ENCODE measurements around the gene CNOT4. TPM values are rescaled to one million over a fixed set of nuclear protein-coding genes. Genes with fewer than 3 reads are reported as not detected.

The CNOT4 gene
- total RNA-seq, 1 experiment from 2014 or later: 16.6 TPM

DNA sequence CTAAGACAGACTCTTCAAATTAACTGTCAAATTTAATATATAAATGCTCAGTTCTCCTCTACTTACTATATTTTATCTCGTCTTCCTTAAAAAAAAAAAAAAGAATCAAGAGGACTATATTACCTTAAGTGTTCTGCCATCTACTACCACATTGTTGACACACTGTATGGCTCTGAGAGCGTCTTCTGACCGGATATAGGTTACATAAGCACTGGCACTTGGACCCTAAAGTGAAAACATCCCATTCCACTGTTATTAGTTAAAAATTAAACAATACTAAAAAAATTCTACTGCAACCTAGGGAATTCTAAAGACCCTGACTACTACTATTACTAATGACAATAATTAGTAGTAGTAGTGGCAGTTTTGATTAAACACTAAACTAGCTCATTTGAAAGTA, 95.7 kb downstream of the CNOT4 start:
- Histone ChIP-seq H3K4me3 (replicated peaks in 1 of 2; ENCODE audit: low read depth in 1 of 2, low read length in 2 of 2) (no peak overlapping the region), H4K20me1 (ENCODE audit: insufficient read depth) (peaks cover 4% of the 10 kb centered on the region; the same call in 1 of the 2 replicates), H3K4me2 (ENCODE audit: low read length) (no peak overlapping the region), H3K27me3 (ENCODE audit: insufficient read depth, low read length) (no peaks in the 10 kb centered on the region), H3K9me2 (ENCODE audit: insufficient read depth) (no peaks in the 10 kb centered on the region), H3K4me1 (ENCODE audit: control insufficient read depth in 1 of 2, insufficient read depth in 2 of 2, low read length in 2 of 2) (no peaks in the 10 kb centered on the region; a peak in 1 of 4 replicates), H2AFZ (ENCODE audit: low read depth, low read length, poor library complexity, severe bottlenecking) (no peak overlapping the region), H3K9ac (ENCODE audit: low read length) (no peak overlapping the region), H3K9me3 (ENCODE audit: control insufficient read depth in 1 of 2, insufficient read depth in 1 of 2, low read depth in 1 of 2, low read length in 2 of 2) (no peaks in the 10 kb centered on the region), H3K79me2 (ENCODE audit: insufficient read depth, low read length) (no peaks in the 10 kb centered on the region; the same call in 1 of the 2 replicates), H3K36me3 (ENCODE audit: control insufficient read depth in 1 of 2, insufficient read depth in 2 of 2, low read length in 2 of 2) (peaks cover 0 to 3% of the 10 kb centered on the region in 2 experiments; a peak in 1 of 4 replicates), H3K27ac (ENCODE audit: low read depth, low read length) (no peak overlapping the region)
- TF ChIP-seq, protein P1, sequence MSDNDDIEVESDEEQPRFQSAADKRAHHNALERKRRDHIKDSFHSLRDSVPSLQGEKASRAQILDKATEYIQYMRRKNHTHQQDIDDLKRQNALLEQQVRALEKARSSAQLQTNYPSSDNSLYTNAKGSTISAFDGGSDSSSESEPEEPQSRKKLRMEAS (IDR thresholded peaks at IDR 0.05): no peak
- TF ChIP-seq ZFX (IDR thresholded peaks at IDR 0.05): no peak
- TF ChIP-seq, protein P2, sequence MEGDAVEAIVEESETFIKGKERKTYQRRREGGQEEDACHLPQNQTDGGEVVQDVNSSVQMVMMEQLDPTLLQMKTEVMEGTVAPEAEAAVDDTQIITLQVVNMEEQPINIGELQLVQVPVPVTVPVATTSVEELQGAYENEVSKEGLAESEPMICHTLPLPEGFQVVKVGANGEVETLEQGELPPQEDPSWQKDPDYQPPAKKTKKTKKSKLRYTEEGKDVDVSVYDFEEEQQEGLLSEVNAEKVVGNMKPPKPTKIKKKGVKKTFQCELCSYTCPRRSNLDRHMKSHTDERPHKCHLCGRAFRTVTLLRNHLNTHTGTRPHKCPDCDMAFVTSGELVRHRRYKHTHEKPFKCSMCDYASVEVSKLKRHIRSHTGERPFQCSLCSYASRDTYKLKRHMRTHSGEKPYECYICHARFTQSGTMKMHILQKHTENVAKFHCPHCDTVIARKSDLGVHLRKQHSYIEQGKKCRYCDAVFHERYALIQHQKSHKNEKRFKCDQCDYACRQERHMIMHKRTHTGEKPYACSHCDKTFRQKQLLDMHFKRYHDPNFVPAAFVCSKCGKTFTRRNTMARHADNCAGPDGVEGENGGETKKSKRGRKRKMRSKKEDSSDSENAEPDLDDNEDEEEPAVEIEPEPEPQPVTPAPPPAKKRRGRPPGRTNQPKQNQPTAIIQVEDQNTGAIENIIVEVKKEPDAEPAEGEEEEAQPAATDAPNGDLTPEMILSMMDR (IDR thresholded peaks at IDR 0.05 in 2 of 3, conservative IDR thresholded peaks at IDR 0.05 in 1 of 3; ENCODE audit: borderline replicate concordance in 1 of 3, insufficient read depth in 1 of 3, low read depth in 2 of 3, low read length in 2 of 3): no peak
- TF ChIP-seq, protein P3, sequence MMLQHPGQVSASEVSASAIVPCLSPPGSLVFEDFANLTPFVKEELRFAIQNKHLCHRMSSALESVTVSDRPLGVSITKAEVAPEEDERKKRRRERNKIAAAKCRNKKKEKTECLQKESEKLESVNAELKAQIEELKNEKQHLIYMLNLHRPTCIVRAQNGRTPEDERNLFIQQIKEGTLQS (IDR thresholded peaks at IDR 0.05): no peak
- no peak for TF ChIP-seq JUND (IDR thresholded peaks at IDR 0.05)
- TF ChIP-seq EGR1 (IDR thresholded peaks at IDR 0.05; ENCODE audit: low read depth): no peak
- TF ChIP-seq, protein P4, sequence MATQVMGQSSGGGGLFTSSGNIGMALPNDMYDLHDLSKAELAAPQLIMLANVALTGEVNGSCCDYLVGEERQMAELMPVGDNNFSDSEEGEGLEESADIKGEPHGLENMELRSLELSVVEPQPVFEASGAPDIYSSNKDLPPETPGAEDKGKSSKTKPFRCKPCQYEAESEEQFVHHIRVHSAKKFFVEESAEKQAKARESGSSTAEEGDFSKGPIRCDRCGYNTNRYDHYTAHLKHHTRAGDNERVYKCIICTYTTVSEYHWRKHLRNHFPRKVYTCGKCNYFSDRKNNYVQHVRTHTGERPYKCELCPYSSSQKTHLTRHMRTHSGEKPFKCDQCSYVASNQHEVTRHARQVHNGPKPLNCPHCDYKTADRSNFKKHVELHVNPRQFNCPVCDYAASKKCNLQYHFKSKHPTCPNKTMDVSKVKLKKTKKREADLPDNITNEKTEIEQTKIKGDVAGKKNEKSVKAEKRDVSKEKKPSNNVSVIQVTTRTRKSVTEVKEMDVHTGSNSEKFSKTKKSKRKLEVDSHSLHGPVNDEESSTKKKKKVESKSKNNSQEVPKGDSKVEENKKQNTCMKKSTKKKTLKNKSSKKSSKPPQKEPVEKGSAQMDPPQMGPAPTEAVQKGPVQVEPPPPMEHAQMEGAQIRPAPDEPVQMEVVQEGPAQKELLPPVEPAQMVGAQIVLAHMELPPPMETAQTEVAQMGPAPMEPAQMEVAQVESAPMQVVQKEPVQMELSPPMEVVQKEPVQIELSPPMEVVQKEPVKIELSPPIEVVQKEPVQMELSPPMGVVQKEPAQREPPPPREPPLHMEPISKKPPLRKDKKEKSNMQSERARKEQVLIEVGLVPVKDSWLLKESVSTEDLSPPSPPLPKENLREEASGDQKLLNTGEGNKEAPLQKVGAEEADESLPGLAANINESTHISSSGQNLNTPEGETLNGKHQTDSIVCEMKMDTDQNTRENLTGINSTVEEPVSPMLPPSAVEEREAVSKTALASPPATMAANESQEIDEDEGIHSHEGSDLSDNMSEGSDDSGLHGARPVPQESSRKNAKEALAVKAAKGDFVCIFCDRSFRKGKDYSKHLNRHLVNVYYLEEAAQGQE (IDR thresholded peaks at IDR 0.05; ENCODE audit: low read depth): no peak
- TF ChIP-seq EZH2 (IDR thresholded peaks at IDR 0.05): no peak
- TF ChIP-seq EZH2phosphoT487 (IDR thresholded peaks at IDR 0.05; ENCODE audit: borderline replicate concordance): no peak
- TF ChIP-seq SP1 (IDR thresholded peaks at IDR 0.05; ENCODE audit: low read depth): no peak
- TF ChIP-seq, protein P5, sequence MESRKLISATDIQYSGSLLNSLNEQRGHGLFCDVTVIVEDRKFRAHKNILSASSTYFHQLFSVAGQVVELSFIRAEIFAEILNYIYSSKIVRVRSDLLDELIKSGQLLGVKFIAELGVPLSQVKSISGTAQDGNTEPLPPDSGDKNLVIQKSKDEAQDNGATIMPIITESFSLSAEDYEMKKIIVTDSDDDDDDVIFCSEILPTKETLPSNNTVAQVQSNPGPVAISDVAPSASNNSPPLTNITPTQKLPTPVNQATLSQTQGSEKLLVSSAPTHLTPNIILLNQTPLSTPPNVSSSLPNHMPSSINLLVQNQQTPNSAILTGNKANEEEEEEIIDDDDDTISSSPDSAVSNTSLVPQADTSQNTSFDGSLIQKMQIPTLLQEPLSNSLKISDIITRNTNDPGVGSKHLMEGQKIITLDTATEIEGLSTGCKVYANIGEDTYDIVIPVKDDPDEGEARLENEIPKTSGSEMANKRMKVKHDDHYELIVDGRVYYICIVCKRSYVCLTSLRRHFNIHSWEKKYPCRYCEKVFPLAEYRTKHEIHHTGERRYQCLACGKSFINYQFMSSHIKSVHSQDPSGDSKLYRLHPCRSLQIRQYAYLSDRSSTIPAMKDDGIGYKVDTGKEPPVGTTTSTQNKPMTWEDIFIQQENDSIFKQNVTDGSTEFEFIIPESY (IDR thresholded peaks at IDR 0.05; ENCODE audit: extremely low read depth, insufficient replicate concordance, low read length): no peak
- no peak for TF ChIP-seq SRF (IDR thresholded peaks at IDR 0.05; ENCODE audit: low read depth)
- ATAC-seq (no peak), DNase-seq (ENCODE audit: low read depth, low spot score) (no peak)
- BruUV-seq (replicated peaks): no TSS peak
- ChIA-PET RAD21 (ENCODE audit: low non-redundant PET in 1 of 2, low total read pairs in 2 of 2, uncharacterized antibody in 2 of 2, unreplicated experiment in 2 of 2) (no interaction called here), CTCF (interaction anchor here (1.5 kb wide), 1 partner anchor 10 kb away, joined by 6 read pairs; no protein-coding TSS in a partner anchor), POLR2A (no interaction called here)
- intact Hi-C loops (cut with micrococcal nuclease): no loop called here
